Neural cell (in vitro differentiated cells): Measurements from ENCODE around the gene RBFOX2. TPM values are rescaled to one million over a fixed set of nuclear protein-coding genes. Genes with fewer than 3 reads are reported as not detected.

Experiments
- H2AFZ ChIP-seq: fragments of 200-600, 300-800 bp; sonication (generic), shearing (Covaris generic); 2 replicates; pipeline ENCODE4 v1.6.0; 2014; ENCODE audit warnings: low read depth, mild to moderate bottlenecking, antibody characterized with exemption, low read length, moderate library complexity
- H3F3A ChIP-seq: fragments of 200-600 bp; shearing (Covaris generic); 2 replicates; pipeline ENCODE4 v1.6.1; 2016; ENCODE audit warnings: mild to moderate bottlenecking, moderate library complexity, mixed read lengths, antibody characterized with exemption, low read length; ENCODE audit not compliant: insufficient read depth, poor library complexity, severe bottlenecking
- H3K27ac ChIP-seq: fragments of 200-600, 300-800 bp; sonication (generic), shearing (Covaris generic); 2 replicates; pipeline ENCODE4 v1.5.1; 2014; ENCODE audit warnings: mild to moderate bottlenecking, low read length, moderate library complexity
- H3K27me3 ChIP-seq: fragments of 300-800, 200-600 bp; sonication (generic), shearing (Covaris generic); 2 replicates; pipeline ENCODE4 v1.6.0; 2014; ENCODE audit warnings: mild to moderate bottlenecking, low read depth, low read length, moderate library complexity; ENCODE audit not compliant: insufficient read depth
- H3K36me3 ChIP-seq: fragments of 300-800, 200-600 bp; sonication (generic), shearing (Covaris generic); 2 replicates; pipeline ENCODE4 v1.5.1; 2014; ENCODE audit warnings: mild to moderate bottlenecking, antibody characterized with exemption, low read length, moderate library complexity; ENCODE audit not compliant: insufficient read depth
- H3K4me2 ChIP-seq: fragments of 300-800, 200-600 bp; sonication (generic), shearing (Covaris generic); 2 replicates; pipeline ENCODE4 v1.6.0; 2014; ENCODE audit warnings: mild to moderate bottlenecking, low read length
- H3K4me3 ChIP-seq: fragments of 300-800, 200-600 bp; sonication (generic), shearing (Covaris generic); 2 replicates; pipeline ENCODE4 v1.5.1; 2014; ENCODE audit warnings: mild to moderate bottlenecking, low read length, moderate library complexity
- H3K79me2 ChIP-seq: fragments of 200-600 bp; shearing (Covaris generic); replicated peaks from 2 replicates; pipeline ENCODE4 v1.6.0; 2014; ENCODE audit warnings: mild to moderate bottlenecking, low read length, moderate library complexity; ENCODE audit not compliant: insufficient read depth
- H3K9ac ChIP-seq: fragments of 300-800, 200-600 bp; sonication (generic), shearing (Covaris generic); 2 replicates; pipeline ENCODE4 v1.6.1; 2016; ENCODE audit warnings: mild to moderate bottlenecking, low read length, mixed read lengths
- H3K9me2 ChIP-seq: fragments of 200-600 bp; shearing (Covaris generic); 2 replicates; pipeline ENCODE4 v1.6.1; 2016; ENCODE audit warnings: mild to moderate bottlenecking, low read length, mixed read lengths; ENCODE audit not compliant: insufficient read depth
- H3K9me3 ChIP-seq: fragments of 200-600, 300-800 bp; sonication (generic), shearing (Covaris generic); 2 replicates; pipeline ENCODE4 v1.6.1; 2016; ENCODE audit warnings: mild to moderate bottlenecking, mixed run types, low read length, moderate library complexity, mixed read lengths
- H4K20me1 ChIP-seq: fragments of 200-600 bp; shearing (Covaris generic); 2 replicates; pipeline ENCODE4 v1.6.1; 2016; ENCODE audit warnings: mild to moderate bottlenecking, mixed run types; ENCODE audit not compliant: insufficient read depth
- CTCF ChIP-seq: fragments of 450-650 bp; IDR thresholded peaks from 2 replicates; pipeline ENCODE4 v1.5.1; 2014; ENCODE audit warnings: antibody characterized with exemption, mild to moderate bottlenecking, moderate library complexity; ENCODE audit not compliant: poor library complexity, severe bottlenecking
- EP300 ChIP-seq: fragments of 450-650 bp; conservative IDR thresholded peaks from 2 replicates; pipeline ENCODE4 v1.6.1; 2014; ENCODE audit warnings: antibody characterized with exemption, mild to moderate bottlenecking, moderate library complexity; ENCODE audit not compliant: poor library complexity, severe bottlenecking
- EZH2 ChIP-seq: fragments of 200-600, 300-800 bp; shearing (Covaris generic), sonication (generic); IDR thresholded peaks from 2 replicates; pipeline ENCODE4 v1.6.1; 2014; ENCODE audit warnings: antibody characterized with exemption, low read length, borderline replicate concordance, mild to moderate bottlenecking; ENCODE audit not compliant: insufficient read depth, poor library complexity, severe bottlenecking
- MXI1 ChIP-seq: fragments of 450-650 bp; conservative IDR thresholded peaks from 2 replicates; pipeline ENCODE4 v1.6.1; 2014; ENCODE audit warnings: antibody characterized with exemption, mild to moderate bottlenecking; ENCODE audit not compliant: poor library complexity, severe bottlenecking
- POLR2AphosphoS5 ChIP-seq: IDR thresholded peaks from 2 replicates; pipeline ENCODE4 v1.6.1; 2012
- RAD21 ChIP-seq: fragments of 450-650 bp; conservative IDR thresholded peaks from 2 replicates; pipeline ENCODE4 v1.6.1; 2014; ENCODE audit warnings: antibody characterized with exemption, mild to moderate bottlenecking, moderate library complexity
- REST ChIP-seq: IDR thresholded peaks from 2 replicates; pipeline ENCODE4 v1.6.1; 2012; ENCODE audit warnings: borderline replicate concordance
- SMC3 ChIP-seq: fragments of 450-650 bp; conservative IDR thresholded peaks from 2 replicates; pipeline ENCODE4 v1.6.1; 2014; ENCODE audit warnings: antibody characterized with exemption, mild to moderate bottlenecking, moderate library complexity; ENCODE audit not compliant: poor library complexity
- TAF1 ChIP-seq: IDR thresholded peaks from 2 replicates; pipeline ENCODE4 v1.6.1; 2012; ENCODE audit warnings: low read depth
- polyA plus RNA-seq: library from polyadenylated mRNA; depleted of rRNA; stranded (reverse); fragments of >200 nt; gene quantifications from 2 replicates; pipeline ENCODE4 v1.2.3, GENCODE V29; 2014

RBFOX2 gene
- polyA plus RNA-seq, 1 donor from 2014 or later, result 529 TPM

- Histone ChIP-seq H3F3A (no peaks in the 10 kb centered on the region), H3K27ac (no peak overlapping the region), H2AFZ (no peak overlapping the region), H3K4me3 (no peak overlapping the region), H3K27me3 (no peaks in the 10 kb centered on the region), H3K4me2 (no peak overlapping the region), H4K20me1 (no peaks in the 10 kb centered on the region), H3K36me3 (no peaks in the 10 kb centered on the region), H3K9ac (no peak overlapping the region), H3K9me2 (no peaks in the 10 kb centered on the region), H3K9me3 (no peaks in the 10 kb centered on the region), H3K79me2 (peaks cover 7% of the 10 kb centered on the region)
- no peak for TF ChIP-seq POLR2AphosphoS5
- TF ChIP-seq REST, result no peak
- TF ChIP-seq SMC3, result no peak
- TF ChIP-seq MXI1, result no peak
- no peak for TF ChIP-seq RAD21
- TF ChIP-seq CTCF, result no peak
These were observed 57.0 kb downstream of the RBFOX2 start for GRCh38 chr22:35971456-35972119.

- no peak overlapping the region for H2AFZ ChIP-seq
- H3K9me2 ChIP-seq, result no peaks in the 10 kb centered on the region
- no peaks in the 10 kb centered on the region for H3F3A ChIP-seq
- no peaks in the 10 kb centered on the region for H4K20me1 ChIP-seq
- no peaks in the 10 kb centered on the region for H3K36me3 ChIP-seq
- H3K4me3 ChIP-seq, result no peak overlapping the region
- TF ChIP-seq CTCF (no peak), MXI1 (no peak), RAD21 (no peak), REST (no peak), EZH2 (no peak), POLR2AphosphoS5 (no peak), TAF1 (no peak), EP300 (no peak), SMC3 (no peak)
- H3K27me3 ChIP-seq, result no peaks in the 10 kb centered on the region
- no peaks in the 10 kb centered on the region for H3K9me3 ChIP-seq
- peaks cover 6% of the 10 kb centered on the region for H3K79me2 ChIP-seq
- no peak overlapping the region for H3K9ac ChIP-seq
- no peak overlapping the region for H3K4me2 ChIP-seq
- no peak overlapping the region for H3K27ac ChIP-seq
These were observed 57.8 kb downstream of the RBFOX2 start for GRCh38 chr22:35970616-35971455.
